Measurements from ENCODE around the gene USP17L5.
"Not testable (repeated sequence)": the region's sequence is repeated elsewhere in the genome, so short reads cannot be mapped to it uniquely, and the experiment has no call there.

The USP17L5 gene, protein sequence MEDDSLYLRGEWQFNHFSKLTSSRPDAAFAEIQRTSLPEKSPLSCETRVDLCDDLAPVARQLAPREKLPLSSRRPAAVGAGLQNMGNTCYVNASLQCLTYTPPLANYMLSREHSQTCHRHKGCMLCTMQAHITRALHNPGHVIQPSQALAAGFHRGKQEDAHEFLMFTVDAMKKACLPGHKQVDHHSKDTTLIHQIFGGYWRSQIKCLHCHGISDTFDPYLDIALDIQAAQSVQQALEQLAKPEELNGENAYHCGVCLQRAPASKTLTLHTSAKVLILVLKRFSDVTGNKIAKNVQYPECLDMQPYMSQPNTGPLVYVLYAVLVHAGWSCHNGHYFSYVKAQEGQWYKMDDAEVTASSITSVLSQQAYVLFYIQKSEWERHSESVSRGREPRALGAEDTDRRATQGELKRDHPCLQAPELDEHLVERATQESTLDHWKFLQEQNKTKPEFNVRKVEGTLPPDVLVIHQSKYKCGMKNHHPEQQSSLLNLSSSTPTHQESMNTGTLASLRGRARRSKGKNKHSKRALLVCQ

DNA sequence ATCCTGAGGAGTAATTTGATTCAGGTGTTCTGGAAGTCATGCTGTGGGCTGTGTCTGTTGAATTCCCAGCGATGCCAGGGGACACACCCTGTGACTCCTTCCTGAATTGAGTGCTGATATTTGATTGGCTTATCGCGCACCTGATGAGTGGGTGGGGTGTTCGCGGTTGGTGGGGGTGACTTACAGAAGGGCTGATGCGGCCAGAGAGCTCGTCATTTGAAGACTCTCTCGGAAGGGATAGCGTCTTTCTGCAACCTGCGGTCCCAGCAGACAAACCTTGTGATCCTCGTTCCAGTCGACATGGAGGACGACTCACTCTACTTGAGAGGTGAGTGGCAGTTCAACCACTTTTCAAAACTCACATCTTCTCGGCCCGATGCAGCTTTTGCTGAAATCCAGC is at the start of gene USP17L5:
Gene USP17L5, plus strand, starts transcription at position 301 of the 400 bp plus-strand sequence. Its CDS starts 0 bp downstream, at position 301.
- not testable (repeated sequence) for DNase-seq

DNA sequence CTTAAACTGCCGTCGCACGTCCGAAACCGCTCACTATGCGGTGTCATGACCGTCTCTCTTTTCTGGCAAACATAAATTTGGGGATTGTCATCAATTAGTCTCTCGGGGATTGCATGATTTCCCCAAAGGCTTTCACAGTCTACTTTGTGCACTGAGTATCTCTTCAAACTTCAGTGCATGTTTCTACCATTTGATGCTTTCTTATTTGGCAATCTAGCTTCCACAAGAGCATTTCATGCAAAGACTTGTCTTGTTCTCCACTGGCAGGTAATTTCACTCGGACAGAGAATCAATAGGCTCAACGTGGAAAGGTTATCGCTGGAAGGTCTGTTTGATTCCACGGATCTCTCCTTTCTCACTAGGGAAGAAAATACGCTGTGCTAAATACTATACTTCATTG is 15.0 kb upstream of the USP17L5 start:
- not testable (repeated sequence) for DNase-seq

GRCh38 chr4:9324865-9325264 is 14.3 kb upstream of the USP17L5 start, which contains the start of gene USP17L24:
USP17L24 (plus strand) TSS chr4:9325165; CDS start chr4:9325165, 0 bp downstream.
- not testable (repeated sequence) for DNase-seq

- not testable (repeated sequence) for DNase-seq
These were observed 9.6 kb upstream of the USP17L5 start, which contains the start of gene USP17L25 for GRCh38 chr4:9329611-9330010. USP17L25 (plus strand) TSS chr4:9329911; CDS start chr4:9329911, 0 bp downstream.

- DNase-seq, result not testable (repeated sequence)
These were observed 4.8 kb upstream of the USP17L5 start, which contains the start of gene USP17L26 for GRCh38 chr4:9334358-9334757. USP17L26 (plus strand) TSS chr4:9334658; CDS start chr4:9334658, 0 bp downstream.

DNA sequence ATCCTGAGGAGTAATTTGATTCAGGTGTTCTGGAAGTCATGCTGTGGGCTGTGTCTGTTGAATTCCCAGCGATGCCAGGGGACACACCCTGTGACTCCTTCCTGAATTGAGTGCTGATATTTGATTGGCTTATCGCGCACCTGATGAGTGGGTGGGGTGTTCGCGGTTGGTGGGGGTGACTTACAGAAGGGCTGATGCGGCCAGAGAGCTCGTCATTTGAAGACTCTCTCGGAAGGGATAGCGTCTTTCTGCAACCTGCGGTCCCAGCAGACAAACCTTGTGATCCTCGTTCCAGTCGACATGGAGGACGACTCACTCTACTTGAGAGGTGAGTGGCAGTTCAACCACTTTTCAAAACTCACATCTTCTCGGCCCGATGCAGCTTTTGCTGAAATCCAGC is 4.6 kb downstream of the USP17L5 start, which contains the start of gene USP17L27:
Gene USP17L27, plus strand, starts transcription at position 301 of the 400 bp plus-strand sequence. Its CDS starts 0 bp downstream, at position 301.
- not testable (repeated sequence) for DNase-seq

GRCh38 chr4:9348593-9348992 is 9.4 kb downstream of the USP17L5 start, which contains the start of gene USP17L28:
USP17L28 (plus strand) TSS chr4:9348893; CDS start chr4:9348893, 0 bp downstream.
- not testable (repeated sequence) for DNase-seq

GRCh38 chr4:9350866-9351265 is 11.7 kb downstream of the USP17L5 start:
- not testable (repeated sequence) for DNase-seq

DNA sequence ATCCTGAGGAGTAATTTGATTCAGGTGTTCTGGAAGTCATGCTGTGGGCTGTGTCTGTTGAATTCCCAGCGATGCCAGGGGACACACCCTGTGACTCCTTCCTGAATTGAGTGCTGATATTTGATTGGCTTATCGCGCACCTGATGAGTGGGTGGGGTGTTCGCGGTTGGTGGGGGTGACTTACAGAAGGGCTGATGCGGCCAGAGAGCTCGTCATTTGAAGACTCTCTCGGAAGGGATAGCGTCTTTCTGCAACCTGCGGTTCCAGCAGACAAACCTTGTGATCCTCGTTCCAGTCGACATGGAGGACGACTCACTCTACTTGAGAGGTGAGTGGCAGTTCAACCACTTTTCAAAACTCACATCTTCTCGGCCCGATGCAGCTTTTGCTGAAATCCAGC is 14.1 kb downstream of the USP17L5 start, which contains the start of gene USP17L29:
Gene USP17L29, plus strand, starts transcription at position 301 of the 400 bp plus-strand sequence. Its CDS starts 0 bp downstream, at position 301.
- not testable (repeated sequence) for DNase-seq

DNA sequence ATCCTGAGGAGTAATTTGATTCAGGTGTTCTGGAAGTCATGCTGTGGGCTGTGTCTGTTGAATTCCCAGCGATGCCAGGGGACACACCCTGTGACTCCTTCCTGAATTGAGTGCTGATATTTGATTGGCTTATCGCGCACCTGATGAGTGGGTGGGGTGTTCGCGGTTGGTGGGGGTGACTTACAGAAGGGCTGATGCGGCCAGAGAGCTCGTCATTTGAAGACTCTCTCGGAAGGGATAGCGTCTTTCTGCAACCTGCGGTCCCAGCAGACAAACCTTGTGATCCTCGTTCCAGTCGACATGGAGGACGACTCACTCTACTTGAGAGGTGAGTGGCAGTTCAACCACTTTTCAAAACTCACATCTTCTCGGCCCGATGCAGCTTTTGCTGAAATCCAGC is 23.6 kb downstream of the USP17L5 start, which contains the start of gene USP17L30:
Gene USP17L30, plus strand, starts transcription at position 301 of the 400 bp plus-strand sequence. Its CDS starts 0 bp downstream, at position 301.
- not testable (repeated sequence) for DNase-seq

DNA sequence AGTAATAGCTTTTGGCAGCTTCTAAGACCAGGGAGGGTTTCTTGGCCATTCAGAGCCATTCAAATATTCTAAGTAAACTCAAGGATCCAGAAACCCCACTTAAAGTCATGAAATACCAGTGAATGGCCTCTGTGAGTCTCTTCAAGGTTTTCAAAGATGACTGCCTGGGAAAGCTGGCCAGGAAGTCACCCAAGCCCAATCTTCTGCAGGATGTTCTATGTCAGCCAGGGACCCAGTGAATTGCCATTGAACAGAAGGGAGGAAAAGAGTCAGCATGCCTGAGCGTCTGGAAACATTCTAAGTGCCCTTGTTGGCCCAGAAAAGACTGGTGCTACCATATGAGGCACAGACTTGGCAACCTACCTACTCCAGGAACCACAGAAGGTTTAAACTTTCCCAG is 40.7 kb downstream of the USP17L5 start:
- not testable (repeated sequence) for DNase-seq

DNA sequence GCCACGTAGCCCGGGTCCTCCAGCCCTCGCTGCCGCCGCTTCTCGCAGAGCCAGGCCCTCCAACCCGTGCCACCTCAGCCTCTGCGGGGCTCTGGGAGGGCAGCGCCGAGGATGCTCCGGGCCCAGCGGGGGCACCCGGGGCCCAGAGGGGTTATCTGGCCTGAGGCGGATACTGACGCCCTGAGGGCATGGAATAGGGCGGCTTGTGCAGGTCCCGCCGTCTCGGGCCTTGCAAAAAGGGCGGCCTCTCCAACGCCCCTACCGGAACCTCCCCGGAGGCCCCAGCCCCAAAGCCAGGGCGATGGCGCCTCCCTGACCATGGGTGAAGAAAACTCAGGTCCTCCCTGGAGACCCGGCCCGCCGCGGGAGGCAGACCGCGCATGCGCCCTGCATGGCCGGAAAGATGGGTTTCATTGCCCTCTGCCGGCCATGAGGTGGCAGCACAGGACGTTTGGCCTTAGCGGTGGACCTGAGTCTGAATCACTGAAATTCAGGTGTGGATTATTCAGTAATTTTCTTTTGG is 41.9 kb downstream of the USP17L5 start:
- not testable (repeated sequence) for DNase-seq

GRCh38 chr4:9384126-9384525 is 44.9 kb downstream of the USP17L5 start:
- DNase-seq, result no peak

DNA sequence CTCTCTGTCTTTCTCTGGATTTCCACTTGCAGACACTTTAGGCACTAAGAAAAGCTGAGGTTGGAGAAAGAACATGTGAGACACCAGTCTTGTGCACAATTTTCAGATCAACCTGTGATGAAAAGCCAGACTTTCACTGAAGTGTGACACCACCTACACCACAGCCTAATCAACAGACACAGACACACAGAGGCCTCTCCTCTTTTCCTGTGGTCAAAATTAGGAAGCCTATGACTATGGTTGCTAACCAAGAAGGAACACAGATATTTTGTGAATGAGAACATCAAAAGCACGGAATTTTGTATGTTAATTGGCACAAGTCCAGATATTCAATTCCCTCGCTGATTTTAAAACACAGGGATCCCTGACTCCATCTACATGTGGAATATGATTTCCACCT is 49.8 kb downstream of the USP17L5 start:
- not testable (repeated sequence) for DNase-seq
